GM18517 (cell line): ENCODE results near the gene TOP2B.

Experiments
- ATAC-seq: cut with Tn5 transposase; IDR thresholded peaks from one replicate; pipeline ENCODE4 v1.9.1; 2021; ENCODE audit warnings: mild to moderate bottlenecking, moderate library complexity; ENCODE audit not compliant: unreplicated experiment

TOP2B gene

GRCh38 chr3:25673738-25674298 lies 9.1 kb upstream of the TOP2B start:
- ATAC-seq = no peak

GRCh38 chr3:25665315-25666280 lies 891 bp upstream of the TOP2B start:
- ATAC-seq = peak; percentile 17

GRCh38 chr3:25663869-25664811 lies 567 bp downstream of the TOP2B start:
- peak; percentile 34 for ATAC-seq

- peak; percentile 28 for ATAC-seq
Measured at GRCh38 chr3:25663347-25663868, 1.3 kb downstream of the TOP2B start.

DNA sequence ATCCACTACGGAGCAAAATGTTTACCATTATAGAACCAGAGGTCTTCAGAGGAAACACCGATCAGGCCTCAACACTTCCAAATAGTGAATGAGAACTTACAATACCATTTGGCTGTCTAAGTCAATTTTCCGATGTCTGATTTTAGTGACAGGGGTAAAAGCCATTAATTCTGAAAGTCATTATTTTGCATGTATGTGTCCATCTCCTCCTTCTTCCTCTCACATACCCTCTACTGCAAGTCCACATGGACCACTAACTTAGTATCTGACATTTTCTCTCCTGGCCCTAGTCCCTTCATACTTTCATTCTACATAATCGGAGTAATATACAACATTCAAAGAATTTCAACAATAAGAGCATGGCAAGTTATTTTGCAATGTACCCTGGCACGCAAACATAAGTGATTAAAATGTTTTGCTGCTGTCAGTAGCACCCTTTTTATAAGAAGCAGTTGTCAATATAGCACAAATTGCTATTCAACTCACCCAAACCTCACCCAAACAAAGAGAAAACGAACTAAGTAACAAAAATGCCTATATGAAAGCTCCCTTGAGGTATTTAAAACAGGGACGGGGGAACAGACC lies 1.9 kb downstream of the TOP2B start:
- no peak for ATAC-seq

- ATAC-seq = no peak
Measured at GRCh38 chr3:25661694-25662437, 2.8 kb downstream of the TOP2B start.

- no peak for ATAC-seq
Measured at GRCh38 chr3:25658836-25659235, 5.9 kb downstream of the TOP2B start.

DNA sequence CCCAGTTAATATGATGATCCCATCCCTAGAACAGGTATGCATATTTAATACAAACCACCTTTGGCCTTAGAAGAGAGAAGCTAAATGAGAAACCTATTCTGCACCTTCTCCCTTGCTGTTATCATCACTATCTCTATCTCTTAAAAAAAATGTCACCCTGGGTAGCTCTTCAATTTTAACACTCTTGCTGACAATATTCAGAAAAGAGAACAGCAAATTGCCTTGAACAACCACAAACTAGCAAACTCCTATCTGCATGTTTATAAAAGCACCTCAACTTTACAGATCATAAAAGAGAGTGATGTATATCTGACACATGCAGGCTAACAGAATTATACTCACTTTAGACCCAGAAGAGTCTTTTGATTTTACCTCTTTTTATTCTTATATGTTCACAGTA lies 7.4 kb downstream of the TOP2B start:
- ATAC-seq = no peak

DNA sequence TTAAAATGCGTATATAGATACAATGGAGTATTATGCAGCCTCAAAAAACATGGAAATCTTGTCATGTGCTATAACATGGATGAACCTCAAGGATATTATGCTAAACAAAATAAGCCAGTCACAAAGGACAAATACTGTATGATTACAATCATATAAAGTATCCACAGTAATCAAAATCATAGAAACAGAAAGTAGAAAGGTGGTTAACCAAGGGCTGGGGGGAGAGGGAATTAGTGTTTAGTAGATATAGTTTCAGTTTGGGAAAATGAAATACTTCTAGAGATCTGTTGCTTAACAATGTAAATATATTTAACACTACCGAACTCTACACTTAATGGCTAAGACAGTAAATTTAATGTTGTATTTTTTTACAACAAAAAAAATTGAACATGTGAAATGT lies 9.0 kb downstream of the TOP2B start:
- no peak for ATAC-seq

DNA sequence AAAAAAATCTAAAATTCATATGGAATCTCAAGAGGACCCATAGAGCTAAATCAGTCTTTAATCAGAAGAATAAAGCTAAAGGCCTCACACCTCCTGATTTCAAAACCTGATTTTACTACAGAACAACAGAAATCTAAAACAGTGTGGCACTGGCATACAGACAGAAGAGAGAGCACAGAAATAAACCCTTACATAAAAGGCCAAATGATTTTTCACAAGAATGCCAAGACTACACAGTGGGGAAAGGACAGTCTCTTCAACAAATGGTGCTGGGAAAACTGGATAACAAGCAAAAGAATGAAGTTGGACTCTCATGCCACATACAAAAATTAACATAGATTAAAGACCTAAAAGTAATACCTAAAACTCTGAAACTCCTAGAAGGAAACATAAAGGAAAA lies 10.1 kb downstream of the TOP2B start:
- no peak for ATAC-seq

DNA sequence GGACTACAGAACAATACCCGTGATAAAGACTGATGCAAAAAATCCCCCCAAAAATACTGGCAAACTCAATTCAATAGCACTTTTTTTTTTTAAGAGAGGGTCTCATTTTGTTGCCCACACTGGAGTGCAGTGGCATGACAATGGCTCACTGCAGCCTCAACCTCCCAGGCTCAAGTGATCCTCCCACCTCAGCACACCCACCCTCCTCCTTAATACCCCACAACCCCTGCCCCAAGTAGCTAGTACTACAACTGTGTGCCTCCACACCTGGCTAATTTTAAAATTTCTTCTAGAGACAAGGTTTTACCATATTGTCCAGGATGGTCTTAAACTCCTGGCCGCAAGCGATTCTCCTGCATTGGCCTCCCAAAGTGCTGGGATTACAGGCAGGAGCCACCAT lies 11.4 kb downstream of the TOP2B start:
- ATAC-seq = no peak

DNA sequence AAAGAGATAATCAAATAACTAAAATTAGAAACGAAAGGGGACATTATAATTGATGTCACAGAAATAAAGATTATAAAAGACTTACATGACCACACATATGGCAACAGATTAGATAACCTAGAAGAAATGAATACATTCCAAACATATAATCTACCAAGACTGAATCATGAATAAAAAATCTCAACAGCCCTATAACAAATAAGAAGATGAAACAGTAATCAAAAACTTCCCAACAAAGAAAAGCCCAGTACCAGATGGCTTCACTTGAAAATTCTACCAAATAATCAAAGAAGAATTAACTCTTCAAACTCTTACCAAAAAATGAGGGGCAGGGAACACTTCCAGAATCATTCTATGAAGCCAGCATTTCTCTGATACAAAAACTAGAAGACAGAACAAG lies 11.8 kb downstream of the TOP2B start:
- no peak for ATAC-seq

DNA sequence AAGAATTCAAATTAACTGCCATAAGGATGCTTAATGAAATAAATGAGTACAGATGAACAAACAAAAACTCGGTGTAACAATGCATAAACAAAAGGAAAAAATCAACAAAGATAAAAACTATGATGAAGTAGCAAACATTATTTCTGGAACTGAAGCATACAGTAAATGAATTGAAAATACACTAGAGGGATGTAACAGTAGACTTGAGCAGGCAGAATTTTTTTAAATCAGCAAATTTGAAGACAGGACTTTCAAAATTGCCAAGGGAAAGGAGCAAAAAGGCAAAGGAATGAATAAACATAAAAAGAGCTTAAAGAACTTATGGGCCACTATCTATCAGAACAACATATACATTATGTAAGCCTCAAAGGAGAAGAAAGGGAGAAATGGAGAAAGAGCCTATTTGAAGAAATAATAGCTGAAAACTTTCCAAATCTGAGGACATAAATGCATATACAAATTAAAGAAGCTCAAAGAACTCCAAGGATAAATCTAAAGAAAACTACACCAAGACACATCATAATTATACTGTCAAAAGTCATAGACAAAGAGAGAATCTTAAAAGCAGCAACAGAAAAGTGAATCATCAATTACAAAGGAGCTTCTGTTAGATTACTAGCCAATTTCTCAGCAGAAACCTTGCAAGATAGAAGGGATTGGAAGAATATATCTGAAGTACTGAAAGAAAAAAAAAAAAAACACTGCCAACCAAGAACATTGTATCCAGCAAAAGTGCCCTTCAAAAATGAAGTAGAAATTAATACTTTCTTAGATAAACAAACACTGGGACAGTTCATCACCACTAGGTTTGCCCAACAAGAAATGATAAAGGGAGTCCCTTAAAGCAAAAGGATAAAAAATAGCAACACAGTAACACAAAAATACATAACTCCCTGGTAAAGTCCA lies 15.5 kb downstream of the TOP2B start:
- ATAC-seq = no peak

DNA sequence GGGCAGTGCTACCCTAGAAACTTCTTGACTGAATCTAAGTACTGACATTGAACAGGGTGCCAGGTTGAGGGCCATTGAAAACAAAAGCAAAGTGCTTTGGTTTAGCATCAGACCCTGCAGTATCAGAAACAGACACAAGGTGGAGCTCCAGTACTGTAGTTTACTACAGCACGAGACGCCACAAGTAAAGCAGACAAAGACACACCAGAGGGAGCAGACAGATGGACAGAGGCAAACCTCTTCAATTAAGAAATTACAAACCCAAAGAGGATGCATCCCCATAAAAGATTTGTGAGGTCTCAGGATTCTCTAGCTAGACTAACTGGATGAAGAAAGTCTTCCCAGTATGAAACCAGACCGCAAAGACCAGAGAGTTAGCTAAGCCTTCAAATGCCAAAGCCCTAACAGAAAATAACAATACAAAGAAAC lies 16.6 kb downstream of the TOP2B start:
- peak; percentile 96 for ATAC-seq

DNA sequence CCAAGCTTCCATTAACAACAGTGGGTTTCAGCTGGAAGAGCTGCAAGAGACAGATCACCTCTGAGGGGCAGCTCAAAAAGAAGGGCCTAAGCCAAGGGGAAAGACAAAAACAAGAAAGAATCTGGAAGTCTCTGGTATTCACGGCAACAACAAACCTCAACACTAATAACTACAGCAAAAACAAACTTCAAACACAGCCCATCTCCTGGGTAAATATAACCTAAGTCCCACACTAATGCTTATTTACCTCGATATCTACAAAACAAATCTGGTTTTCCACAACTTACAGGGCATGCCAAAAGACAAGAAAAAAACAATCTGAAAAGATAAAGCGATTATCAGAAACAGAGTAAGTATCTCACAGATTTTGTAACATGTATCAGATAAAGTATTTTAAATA lies 29.7 kb downstream of the TOP2B start:
- no peak for ATAC-seq

GRCh38 chr3:25633919-25634318 lies 30.8 kb downstream of the TOP2B start:
- ATAC-seq = no peak

DNA sequence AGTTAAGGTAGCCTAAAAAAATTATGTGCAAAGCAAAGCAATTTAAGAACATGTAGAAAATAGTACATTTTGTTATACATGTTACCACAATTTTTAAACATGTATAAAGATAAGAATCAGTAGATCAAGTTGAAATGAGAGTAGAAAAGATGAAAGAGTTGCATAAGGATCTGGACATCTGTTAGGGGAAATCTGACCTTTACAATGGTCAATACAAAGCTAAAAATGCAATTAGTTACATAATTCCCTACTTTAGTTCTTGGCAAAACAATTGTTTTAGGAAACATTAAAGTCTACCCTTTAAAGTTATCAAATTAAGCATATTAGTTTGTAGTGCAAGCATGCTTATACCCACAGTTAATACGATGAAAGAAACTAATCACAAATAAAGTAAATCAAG lies 32.7 kb downstream of the TOP2B start:
- no peak for ATAC-seq

DNA sequence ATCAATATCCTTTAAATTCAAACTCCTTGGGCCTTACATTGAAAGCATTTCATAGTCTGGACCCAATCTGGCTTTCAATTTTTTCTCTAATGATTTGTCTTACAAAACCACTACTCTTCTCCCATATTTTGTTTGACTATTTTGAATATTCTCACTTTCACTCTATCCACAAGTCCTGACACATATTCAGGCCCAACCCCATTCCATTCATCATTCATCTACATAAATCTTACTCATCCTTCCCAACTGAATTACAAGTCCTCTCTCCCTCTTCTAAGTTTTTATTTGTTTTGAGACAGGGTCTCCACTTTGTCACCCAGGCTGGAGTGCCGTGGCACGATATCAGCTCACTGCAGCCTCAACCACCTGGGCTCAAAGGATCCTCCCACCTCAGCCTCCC lies 43.6 kb downstream of the TOP2B start:
- no peak for ATAC-seq

- no peak for ATAC-seq
Measured at GRCh38 chr3:25620493-25620892, 44.2 kb downstream of the TOP2B start.
